Natural killer cell (primary cell): ENCODE data around the gene PRSS57. TPM values are rescaled to one million over a fixed set of nuclear protein-coding genes. Genes with fewer than 3 reads are reported as not detected.

Experiments used
- ATAC-seq, 3 donors: fragments of 150-1000 bp in 2 of 3; fragments of 200-7000 bp in 1 of 3; cut with Tn5 transposase; 1 replicate in 1 of 3; 2 replicates in 2 of 3; pipeline ENCODE4 v1.10.0; 2021; ENCODE audit warnings: mild to moderate bottlenecking in 2 of 3, moderate library complexity in 2 of 3
- DNase-seq, 2 donors: peaks; one replicate each; pipeline versions ENCODE4 v3.0.0 to v3.0.0-alpha.2; 2013 to 2021; ENCODE audit warnings: mixed read lengths in 1 of 2
- H3K27ac ChIP-seq: one replicate; pipeline ENCODE4 v1.5.1; 2013; ENCODE audit warnings: mild to moderate bottlenecking, low read length
- H3K27me3 ChIP-seq: one replicate; pipeline ENCODE4 v1.6.1; 2013; ENCODE audit warnings: low read length; ENCODE audit not compliant: control insufficient read depth, insufficient read depth
- H3K36me3 ChIP-seq: one replicate; pipeline ENCODE4 v1.6.1; 2013; ENCODE audit warnings: low read length; ENCODE audit not compliant: control insufficient read depth, insufficient read depth
- H3K4me1 ChIP-seq: one replicate; pipeline ENCODE4 v1.6.1; 2013; ENCODE audit warnings: low read length; ENCODE audit not compliant: control insufficient read depth, insufficient read depth
- H3K4me3 ChIP-seq: one replicate; pipeline ENCODE4 v1.5.1; 2013; ENCODE audit warnings: low read length
- H3K9me3 ChIP-seq: one replicate; pipeline ENCODE4 v1.6.1; 2013; ENCODE audit warnings: low read length; ENCODE audit not compliant: control insufficient read depth, insufficient read depth
- H3K27ac Mint-ChIP-seq, 2 donors: one replicate each; pipeline ENCODE4 v1.8.0; 2022; ENCODE audit warnings: mild to moderate bottlenecking in 2 of 2, mixed read lengths in 2 of 2, moderate library complexity in 1 of 2
- H3K27me3 Mint-ChIP-seq, 2 donors: one replicate each; pipeline ENCODE4 v1.8.0; 2022; ENCODE audit warnings: low read depth in 2 of 2, mixed read lengths in 2 of 2
- H3K36me3 Mint-ChIP-seq: one replicate; pipeline ENCODE4 v1.8.0; 2022; ENCODE audit warnings: mixed read lengths
- H3K4me1 Mint-ChIP-seq, 2 donors: one replicate each; pipeline ENCODE4 v1.8.0; 2022; ENCODE audit warnings: mixed read lengths in 2 of 2
- H3K4me3 Mint-ChIP-seq: one replicate; pipeline ENCODE4 v1.8.0; 2022; ENCODE audit warnings: mild to moderate bottlenecking, moderate library complexity, mixed read lengths
- H3K9me3 Mint-ChIP-seq, 2 donors: one replicate each; pipeline ENCODE4 v1.8.0; 2022; ENCODE audit warnings: mixed read lengths in 2 of 2
- CTCF ChIP-seq: fragments of 200-600 bp; IDR thresholded peaks from one replicate; pipeline ENCODE4 v1.8.0; 2022; ENCODE audit warnings: antibody characterized with exemption
- WGBS: methylation state at CpG from one replicate; pipeline ENCODE4 v1.1.7; 2013; ENCODE audit warnings: missing lambda C conversion rate; ENCODE audit not compliant: insufficient coverage; 5-methylcytosine and 5-hydroxymethylcytosine counted together
- intact Hi-C: fragments of 100-400 bp; cut with micrococcal nuclease; formaldehyde crosslinking; loops from one replicate; pipeline ENCODE4 v1.14.2; 2022
- total RNA-seq, 4 donors: library from RNA; stranded (reverse); fragments of 120-200 nt in 1 of 4; gene quantifications; one replicate each; pipeline versions ENCODE4 v1.2.3 to v1.2.4, GENCODE V29; 2013 to 2022

Gene PRSS57
- total RNA-seq, 3 donors from 2014 or later (not counting 1 experiment from before 2014, with no cell fraction given), result 1.5 to 11.7 (median 4.5) TPM

GRCh38 chr19:680287-681028 is 14.8 kb downstream of the PRSS57 start:
- no peaks in the 10 kb centered on the region for H3K36me3 Mint-ChIP-seq
- Histone ChIP-seq H3K9me3 (no peaks in the 10 kb centered on the region), H3K4me3 (peak overlapping the region; percentile 44), H3K4me1 (peaks cover 26% of the 10 kb centered on the region), H3K27ac (peak overlapping the region; percentile 92), H3K36me3 (no peaks in the 10 kb centered on the region), H3K27me3 (peaks cover 12% of the 10 kb centered on the region)
- under 1% methylated on average over 70 of the region's 70 CpGs for WGBS
- peak; percentile 29 for TF ChIP-seq CTCF
- intact Hi-C loops, result no loop called here
- peaks cover 0 to under 1% of the 10 kb centered on the region in 2 donors for H3K27me3 Mint-ChIP-seq
- ATAC-seq, result peak; percentile 78 to 92 (median 81)
- DNase-seq, result peak; percentile 96 to 99
- H3K27ac Mint-ChIP-seq, result peak overlapping the region; percentile 94 to 96
- no peaks in the 10 kb centered on the region for H3K9me3 Mint-ChIP-seq
- peak overlapping the region; percentile 94 for H3K4me3 Mint-ChIP-seq
- H3K4me1 Mint-ChIP-seq, result peaks cover 5 to 13% of the 10 kb centered on the region in 2 donors

DNA sequence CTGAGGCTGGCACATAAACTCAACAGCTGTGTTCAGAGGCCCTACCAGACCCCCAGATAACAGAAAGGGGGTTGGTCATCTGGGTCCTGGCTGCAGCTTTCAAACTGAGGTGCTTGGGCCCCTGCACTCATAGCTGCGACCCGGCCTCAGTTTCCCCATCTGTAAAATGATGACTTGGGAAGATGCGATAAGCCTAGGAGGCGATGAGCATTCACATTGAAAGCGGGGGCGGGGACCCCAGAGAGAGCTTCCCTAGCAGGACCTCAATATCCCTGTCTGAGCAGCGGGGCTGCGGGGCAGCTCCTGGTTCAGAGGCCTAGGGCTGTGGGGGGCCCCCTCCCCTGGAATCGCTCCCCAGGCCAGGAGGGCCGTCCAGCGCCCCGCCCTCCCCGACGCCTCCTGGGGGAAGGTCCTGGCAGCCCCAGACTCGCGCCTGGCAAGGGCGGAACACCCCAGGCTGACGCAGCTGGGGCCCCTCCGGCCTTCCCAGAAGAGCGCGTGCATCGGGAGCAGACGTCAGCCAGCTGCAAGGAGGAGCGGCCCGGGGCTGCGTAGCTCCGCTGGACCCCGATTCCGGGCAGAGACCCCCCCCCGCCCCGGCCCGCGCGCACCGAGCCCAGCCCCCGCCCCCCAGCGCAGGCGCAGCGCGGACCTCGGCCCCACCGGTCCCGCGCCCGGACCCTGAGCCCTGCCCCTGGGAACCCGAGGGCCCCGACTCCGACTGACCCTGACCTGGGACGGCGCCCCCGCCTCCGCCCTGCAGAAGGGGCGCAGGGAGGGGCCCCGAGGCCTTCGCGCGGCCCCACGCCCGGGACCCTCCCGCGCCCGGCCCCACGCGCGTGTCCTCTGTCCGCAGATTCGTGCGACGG is 15.6 kb downstream of the PRSS57 start:
- peaks cover 19% of the 10 kb centered on the region for H3K27me3 ChIP-seq
- H3K27ac Mint-ChIP-seq, result peak overlapping the region in 1 of 2 donors; percentile 96
- TF ChIP-seq CTCF, result no peak
- H3K4me3 Mint-ChIP-seq, result peak overlapping the region; percentile 94
- H3K4me1 Mint-ChIP-seq, result peaks cover 5 to 13% of the 10 kb centered on the region in 2 donors
- no peak overlapping the region for H3K27ac ChIP-seq
- H3K9me3 ChIP-seq, result no peaks in the 10 kb centered on the region
- no peak for ATAC-seq
- H3K27me3 Mint-ChIP-seq, result peaks cover 0 to 7% of the 10 kb centered on the region in 2 donors
- peaks cover 26% of the 10 kb centered on the region for H3K4me1 ChIP-seq
- intact Hi-C loops, result no loop called here
- WGBS, result 6% methylated on average over 69 of the region's 69 CpGs
- no peaks in the 10 kb centered on the region for H3K36me3 ChIP-seq
- no peaks in the 10 kb centered on the region for H3K36me3 Mint-ChIP-seq
- H3K4me3 ChIP-seq, result peak overlapping the region; percentile 44
- no peaks in the 10 kb centered on the region for H3K9me3 Mint-ChIP-seq
- DNase-seq, result peak in 1 of 2 donors; percentile 56

DNA sequence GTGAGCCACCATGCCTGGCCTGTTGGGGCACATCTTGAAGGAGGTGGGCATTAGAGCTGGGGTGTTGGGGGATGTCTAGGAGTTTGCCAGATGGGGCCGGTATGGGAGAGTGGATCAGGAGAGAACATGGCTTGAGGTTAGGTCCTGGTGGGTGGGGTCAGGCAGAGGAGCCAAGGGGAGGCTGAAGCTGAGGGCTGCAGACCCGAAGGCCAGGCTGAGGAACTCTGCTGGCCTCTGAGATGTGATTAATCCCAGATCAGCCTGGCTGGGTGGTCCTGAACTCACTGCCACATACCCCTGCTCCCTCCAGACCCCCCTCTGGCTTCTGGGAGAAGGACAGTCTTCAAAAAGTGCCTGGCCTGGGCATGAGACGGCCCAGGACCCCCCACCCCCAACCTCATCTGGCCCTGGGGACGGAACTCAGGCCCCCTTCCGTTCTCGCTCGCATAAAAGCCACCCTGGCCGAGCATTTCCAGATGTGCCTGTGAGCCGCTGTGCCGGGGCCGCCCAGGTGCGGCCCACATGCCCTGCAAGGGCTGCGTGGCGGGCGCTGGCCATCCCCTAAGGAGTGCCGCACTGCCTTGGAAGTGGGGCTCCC is 16.4 kb downstream of the PRSS57 start:
- peaks cover 5 to 13% of the 10 kb centered on the region in 2 donors for H3K4me1 Mint-ChIP-seq
- Histone ChIP-seq H3K36me3 (no peaks in the 10 kb centered on the region), H3K4me1 (peaks cover 26% of the 10 kb centered on the region), H3K9me3 (no peaks in the 10 kb centered on the region), H3K27me3 (peaks cover 23% of the 10 kb centered on the region), H3K4me3 (no peak overlapping the region), H3K27ac (no peak overlapping the region)
- no peak for TF ChIP-seq CTCF
- ATAC-seq (no peak), DNase-seq (no peak)
- 97% methylated on average over 16 of the region's 16 CpGs for WGBS
- H3K4me3 Mint-ChIP-seq, result peak overlapping the region; percentile 45
- peak overlapping the region in 1 of 2 donors; percentile 24 for H3K27ac Mint-ChIP-seq
- no peaks in the 10 kb centered on the region for H3K9me3 Mint-ChIP-seq
- H3K36me3 Mint-ChIP-seq, result no peaks in the 10 kb centered on the region
- intact Hi-C loops, result no loop called here
- peaks cover 0 to 8% of the 10 kb centered on the region in 2 donors for H3K27me3 Mint-ChIP-seq
